Glomerular visceral epithelial cell (primary cell): ENCODE results near the gene POLR2C.

ENCODE experiments used
- DNase-seq: peaks from one replicate; pipeline ENCODE4 v3.0.0-alpha.2; 2016; ENCODE audit errors: extremely low spot score

The POLR2C gene

GRCh38 chr16:57519796-57520360 is 57.4 kb downstream of the POLR2C start:
- DNase-seq: peak; percentile 66
